Effector CD4-positive, alpha-beta T cell (primary cell): ENCODE results near the gene AGFG1.
"Not testable (repeated sequence)": the region's sequence is repeated elsewhere in the genome, so short reads cannot be mapped to it uniquely, and the experiment has no call there.

Experiments
- DNase-seq: peaks from one replicate; pipeline ENCODE4 v3.0.0-alpha.2; 2020

The AGFG1 gene

DNA sequence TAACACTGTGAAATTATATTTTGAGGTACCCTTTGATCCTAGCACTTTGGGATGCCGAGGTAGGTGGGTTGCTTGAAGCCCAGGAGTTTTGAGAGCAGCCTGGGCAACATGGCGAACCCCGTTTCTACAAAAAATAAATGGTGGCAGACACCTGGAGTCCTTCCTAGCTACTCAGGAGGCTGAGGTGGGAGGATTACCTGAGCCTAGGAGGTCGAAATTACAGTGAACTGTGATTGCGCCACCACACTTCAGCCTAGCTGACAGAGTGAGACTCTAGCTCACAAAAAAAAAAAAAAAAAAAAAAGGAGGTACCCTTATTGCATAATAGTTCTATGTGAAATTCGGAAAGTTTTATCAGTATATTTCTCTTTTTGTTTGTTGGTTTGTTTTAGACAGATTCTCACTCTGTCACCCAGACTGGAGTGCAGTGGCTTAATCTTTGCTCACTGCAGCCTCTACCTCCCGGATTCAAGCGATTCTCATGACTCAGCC is 67.6 kb downstream of the AGFG1 start:
- DNase-seq = no peak

DNA sequence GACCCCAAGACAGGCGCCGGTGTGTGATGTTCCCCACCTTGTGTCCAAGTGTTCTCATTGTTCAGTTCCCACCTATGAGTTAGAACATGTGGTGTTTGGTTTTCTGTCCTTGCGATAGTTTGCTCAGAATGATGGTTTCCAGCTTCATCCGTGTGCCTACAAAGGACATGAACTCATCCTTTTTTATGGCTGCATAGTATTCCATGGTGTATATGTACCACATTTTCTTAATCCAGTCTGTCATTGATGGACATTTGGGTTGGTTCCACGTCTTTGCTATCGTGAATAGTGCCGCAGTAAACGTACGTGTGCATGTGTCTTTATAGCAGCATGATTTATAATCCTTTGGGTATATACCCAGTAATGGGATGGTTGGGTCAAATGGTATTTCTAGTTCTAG is 68.4 kb downstream of the AGFG1 start:
- DNase-seq = not testable (repeated sequence)

DNA sequence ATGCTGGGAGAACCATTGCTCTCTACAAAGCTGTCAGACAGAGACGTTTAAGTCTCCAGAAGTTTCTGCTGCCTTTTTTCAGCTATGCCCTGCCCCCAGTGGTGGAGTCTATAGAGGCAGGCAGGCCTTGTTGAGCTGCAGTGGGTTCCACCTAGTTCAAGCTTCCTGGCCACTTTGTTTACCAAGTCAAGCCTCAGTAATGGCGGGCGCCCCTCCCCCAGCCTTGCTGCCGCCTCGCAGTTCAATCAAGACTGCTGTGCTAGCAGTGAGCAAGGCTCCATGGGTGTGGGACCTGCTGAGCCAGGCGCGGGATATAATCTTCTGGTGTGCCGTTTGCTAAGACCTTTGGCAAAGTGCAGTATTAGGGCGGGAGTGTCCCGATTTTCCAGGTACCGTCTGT is 74.0 kb downstream of the AGFG1 start:
- DNase-seq = no peak

DNA sequence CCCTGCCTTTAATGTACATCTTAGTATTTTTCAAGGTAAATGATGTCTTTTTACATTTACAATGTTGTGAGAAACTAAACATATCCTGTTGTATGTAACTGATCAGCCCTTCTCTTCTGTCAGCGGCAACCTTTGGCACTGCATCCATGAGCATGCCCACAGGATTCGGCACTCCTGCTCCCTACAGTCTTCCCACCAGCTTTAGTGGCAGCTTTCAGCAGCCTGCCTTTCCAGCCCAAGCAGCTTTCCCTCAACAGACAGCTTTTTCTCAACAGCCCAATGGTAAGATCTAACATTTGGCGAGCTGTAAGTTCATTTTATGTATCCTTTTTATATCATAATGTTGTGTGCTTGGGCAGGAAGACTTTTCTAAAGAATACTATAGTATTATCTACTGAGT is 79.9 kb downstream of the AGFG1 start:
- no peak for DNase-seq

DNA sequence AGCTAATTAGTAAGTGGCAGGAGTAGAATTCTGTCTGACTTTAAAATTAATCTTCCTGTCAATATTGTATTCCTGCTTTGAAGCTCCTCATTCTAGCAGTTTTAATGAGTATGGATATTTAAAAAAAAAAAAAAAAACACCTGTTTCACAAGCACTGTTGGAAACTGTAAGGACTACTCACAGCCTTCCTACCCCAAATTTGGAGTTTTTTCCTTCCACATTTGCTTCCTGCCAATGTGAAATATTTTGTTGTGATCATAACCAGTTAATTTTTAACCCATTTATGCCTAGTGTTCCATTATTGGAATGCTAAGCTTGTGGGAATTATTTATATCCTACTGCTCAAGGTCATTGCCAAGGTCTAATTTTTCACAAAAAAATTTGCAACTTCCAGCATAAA is 90.6 kb downstream of the AGFG1 start:
- DNase-seq = no peak

DNA sequence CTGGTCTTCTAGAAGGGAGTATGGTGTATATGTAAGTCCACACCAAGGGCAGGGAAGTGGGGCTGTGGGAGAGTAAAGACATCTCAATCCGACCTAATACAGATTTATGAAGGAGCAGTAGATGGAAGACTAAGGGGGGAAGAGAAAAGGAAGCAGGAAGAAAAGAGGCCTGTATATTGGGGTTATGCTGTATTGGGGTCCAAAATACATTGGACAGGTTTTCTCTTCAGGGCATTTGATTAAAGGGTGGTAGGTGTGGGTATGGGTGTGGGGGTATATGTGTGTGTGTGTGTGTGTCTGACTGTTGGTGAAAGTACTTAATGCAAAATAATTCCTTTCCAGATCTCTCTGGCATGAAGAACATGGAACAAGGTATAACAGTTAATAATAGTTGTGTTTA is 93.1 kb downstream of the AGFG1 start:
- DNase-seq = no peak

DNA sequence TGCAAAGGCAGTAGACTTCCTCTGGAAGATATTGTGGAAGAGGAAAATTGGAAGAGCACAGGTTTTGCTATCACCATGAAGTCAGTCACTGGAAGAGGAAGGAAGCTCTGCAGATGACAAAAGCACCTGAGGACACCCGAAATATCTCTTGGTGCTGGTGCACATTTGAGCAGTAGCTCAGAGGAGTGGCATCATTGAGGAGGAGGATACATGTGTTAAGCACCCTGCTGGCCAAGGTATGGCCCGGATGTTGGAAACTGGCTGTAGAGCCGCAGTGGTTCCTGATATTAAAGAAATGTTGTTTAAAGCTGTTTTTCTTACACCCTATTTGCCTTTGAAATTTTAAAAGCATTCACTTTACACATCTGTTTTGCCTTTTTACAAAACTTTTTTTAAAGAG is 94.1 kb downstream of the AGFG1 start:
- DNase-seq = no peak

DNA sequence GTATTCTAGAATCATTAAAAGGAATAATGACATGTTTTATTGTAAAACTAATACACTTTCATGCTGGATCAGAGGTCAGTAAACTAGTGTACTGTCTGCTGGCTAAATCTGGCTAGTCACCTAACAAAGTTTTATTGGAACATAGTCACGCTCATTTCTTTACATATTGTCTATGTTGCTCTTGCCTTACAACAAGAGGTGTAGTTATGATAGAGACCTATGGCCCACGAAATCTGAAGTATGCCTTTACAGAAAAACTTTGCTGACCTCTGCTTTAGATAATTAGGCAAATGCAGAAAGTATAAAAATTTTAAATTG is 96.9 kb downstream of the AGFG1 start:
- no peak for DNase-seq

DNA sequence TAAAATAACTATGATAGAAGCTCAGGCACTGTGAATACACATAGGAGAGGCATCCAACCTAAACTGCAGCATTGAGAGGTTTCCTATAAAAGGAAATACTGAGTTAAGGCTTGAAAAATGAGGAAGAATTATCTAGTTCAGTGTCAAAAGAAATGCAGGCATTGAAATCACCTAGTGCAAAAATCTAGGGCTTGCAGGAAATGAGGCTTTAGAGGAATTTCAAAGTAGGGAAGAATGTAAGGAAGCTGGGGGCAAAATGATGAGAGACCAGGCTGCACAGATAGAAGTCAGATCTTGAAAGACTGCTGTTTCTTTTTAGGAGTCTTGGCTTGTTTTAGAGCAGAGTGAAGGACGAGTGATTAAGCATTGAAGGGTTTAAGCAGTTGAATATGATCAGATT is 98.7 kb downstream of the AGFG1 start:
- no peak for DNase-seq

DNA sequence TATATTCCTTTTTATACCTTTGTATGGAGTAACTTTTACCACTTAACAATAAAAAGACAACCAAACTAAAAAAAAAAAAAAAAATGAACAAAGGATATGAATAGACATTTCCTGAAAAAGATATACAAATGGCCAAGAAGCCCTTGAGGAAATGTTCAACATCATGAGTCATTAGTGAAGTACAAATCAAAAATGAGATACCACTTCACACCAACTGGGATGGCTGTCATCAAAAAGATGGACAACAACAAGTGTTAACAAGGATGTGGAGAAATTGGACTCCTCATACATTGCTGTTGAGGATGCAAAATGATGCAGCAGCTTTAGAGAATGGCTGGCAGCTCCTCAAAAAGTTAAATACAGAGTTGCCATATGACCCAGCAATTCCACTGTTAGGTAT is 104.2 kb downstream of the AGFG1 start:
- DNase-seq = no peak

DNA sequence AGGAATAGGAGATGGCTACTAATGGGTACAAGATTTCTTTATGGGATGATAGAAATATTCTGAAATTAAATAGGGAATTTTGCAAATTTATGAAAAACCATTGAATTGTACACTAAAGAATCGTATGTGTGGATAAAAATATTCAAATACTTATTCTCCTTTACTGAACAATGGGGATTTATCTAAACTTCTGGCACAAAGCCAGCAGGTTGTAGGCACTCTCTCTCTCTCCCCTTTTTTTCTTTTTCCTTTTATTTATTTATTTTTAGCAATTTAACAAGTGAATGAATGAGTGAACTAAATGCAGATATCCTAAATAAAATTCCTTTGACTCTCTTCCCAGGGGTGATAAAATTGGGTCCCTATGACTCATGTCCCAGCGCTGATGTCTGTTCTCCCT is 104.9 kb downstream of the AGFG1 start:
- no peak for DNase-seq

DNA sequence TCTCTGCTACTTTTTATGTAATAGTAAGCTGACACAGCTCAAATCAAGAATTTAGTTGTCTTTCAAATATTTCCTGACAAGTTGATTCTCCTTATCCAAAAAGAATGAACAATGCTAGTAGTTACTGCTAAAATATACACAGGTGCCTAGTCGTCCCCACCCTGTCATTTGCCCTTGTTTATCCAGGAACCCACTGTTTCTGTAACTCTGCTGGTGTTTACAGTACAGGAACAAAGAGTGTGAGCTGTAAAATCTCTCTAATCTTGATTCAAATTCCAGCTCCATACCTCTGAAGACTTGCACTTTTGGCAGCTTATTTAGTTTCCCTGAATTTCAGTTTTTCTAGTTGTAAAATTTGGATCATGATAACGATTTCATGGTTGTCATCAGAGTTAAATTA is 105.6 kb downstream of the AGFG1 start:
- DNase-seq = no peak

DNA sequence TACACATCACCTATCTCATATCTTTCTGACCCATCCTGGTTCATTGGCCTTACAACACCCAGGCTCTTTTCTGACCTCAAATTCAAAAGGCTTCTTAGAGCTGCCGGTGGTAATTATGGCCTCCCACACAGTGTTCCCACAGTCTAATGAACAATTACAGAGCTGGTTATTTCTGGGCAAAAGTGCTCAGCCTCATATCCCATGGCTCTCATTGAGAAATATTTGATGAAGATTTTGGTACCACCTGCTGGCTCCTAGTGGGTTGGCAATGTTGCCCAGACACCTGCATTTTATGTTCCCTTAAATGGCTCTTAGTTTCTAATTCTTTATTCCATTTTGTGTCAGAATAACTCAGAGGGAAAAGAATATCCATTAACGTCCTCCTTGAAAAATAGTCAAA is 106.7 kb downstream of the AGFG1 start:
- no peak for DNase-seq

DNA sequence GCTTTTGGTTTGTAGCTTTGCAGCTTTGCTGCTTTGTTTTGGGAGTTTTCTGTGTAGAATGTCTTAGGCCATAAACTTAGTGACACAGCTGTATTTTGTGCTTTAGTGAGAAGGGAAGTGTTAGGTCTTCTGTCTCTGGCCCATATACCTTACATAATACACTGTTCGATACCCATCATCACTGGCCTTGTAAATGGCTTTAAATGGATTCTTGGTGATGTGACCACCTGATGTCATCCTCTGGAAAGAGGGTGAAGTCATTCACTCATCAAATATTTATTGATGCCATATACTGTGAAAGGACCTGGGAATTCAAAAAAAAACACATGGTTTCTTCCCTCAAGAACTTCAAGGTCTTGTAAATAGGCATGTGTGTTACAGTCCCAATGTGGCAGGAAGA is 107.8 kb downstream of the AGFG1 start:
- DNase-seq = no peak

DNA sequence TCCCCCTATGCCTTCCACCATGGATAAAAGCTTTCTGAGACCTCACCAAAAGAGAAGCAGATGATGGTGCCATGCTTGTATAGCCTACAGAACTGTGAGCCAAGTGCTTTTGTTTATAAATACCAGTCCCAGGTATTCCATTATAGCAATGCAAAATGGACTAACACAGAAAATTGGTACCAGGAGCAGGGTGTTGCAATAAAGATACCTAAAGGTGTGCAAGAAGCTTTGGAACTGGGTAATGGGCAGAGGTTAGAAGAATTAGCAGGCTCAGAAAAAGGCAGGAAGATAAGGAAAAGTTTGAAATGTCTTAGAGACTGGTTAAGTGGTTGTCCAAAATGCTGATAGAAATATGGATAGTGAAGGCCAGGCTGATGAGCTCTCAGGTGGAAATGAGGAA is 110.4 kb downstream of the AGFG1 start:
- DNase-seq = no peak

DNA sequence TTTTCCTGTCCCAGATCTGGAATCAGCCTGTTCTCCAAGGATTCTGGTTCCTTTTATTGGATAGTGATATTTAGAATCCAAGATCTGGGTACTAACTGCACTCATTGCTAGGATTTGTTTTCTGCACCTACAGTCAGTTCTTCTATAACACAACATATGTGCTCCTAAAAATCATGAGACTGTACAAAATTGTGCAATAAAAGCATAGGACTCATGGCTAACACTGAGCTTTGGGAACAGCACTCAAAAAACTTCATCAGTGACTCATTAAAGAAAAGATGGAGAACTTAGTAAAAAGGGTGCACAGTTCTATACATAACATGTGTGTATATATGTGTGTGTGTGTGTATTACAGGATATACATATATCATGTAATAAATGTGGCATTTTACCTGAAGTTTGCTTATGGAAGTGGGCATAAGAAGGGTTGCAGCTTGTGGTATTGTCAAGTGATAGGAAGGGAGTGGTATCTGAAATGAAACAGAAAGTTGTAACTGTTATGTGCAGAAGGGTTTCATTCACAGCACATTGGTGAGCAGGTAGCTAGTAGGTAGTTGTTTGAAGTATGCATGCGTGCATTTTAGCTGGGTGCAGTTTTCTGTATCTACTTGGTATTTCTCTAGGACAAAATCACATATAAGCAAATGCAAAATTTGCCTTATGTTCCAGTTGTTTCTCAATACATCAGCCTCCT is 120.9 kb downstream of the AGFG1 start:
- DNase-seq = no peak

DNA sequence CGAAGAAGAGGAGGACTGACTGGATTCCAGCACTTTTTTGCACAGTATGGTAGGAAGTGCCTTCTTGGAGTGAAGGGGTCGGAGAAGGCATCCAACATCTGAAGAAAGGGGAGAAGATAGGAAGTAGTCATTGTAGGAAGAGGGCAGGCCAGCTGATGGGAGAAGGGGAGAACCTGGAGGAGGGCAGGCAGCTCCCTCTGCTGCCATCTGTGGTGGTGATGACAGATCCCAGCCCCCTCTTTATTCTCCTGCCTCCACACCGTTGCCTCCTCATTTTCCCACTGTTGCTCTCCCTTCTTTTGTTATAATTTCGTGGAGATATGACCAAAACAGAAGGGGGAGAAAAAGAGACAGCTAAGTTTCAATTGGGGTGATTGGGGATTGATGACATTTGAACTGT is 123.8 kb downstream of the AGFG1 start:
- DNase-seq = no peak

DNA sequence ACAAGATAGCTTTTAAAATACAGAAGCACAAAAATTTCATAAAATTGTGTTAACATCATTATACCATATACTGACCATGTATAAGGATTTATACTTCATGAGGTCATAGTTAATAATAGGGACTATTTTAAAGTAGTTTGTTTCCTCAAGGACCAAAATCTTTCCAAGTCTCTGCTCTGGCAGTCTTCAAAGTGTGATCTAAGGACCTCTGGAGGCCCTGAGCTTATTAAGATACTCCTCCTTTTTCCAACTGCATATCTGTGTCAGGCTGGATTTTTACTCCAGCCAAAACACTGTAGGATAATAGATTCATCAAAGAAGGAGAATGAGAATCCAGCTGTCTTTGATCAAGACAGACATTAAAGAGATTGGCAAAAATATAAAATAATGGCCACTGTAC is 125.1 kb downstream of the AGFG1 start:
- no peak for DNase-seq

DNA sequence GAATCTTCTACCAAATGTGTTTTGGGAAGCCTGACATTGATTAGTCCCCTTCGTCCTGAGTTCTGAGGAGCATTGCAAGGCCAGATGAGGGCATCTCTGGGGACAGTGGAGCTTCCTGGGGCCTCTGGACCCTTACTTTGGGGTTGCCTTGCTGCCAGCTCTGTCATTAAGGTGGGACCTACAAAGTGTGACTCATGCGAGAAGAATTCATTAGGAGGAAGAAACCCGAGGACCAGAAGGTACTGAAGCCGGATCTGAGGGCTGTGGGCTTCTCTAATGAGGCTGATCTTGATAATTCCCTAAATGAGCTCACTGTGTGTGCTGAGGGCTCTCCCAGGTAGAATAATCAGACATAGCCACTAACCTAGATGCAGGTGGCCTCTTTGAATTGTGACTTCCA is 126.0 kb downstream of the AGFG1 start:
- no peak for DNase-seq

DNA sequence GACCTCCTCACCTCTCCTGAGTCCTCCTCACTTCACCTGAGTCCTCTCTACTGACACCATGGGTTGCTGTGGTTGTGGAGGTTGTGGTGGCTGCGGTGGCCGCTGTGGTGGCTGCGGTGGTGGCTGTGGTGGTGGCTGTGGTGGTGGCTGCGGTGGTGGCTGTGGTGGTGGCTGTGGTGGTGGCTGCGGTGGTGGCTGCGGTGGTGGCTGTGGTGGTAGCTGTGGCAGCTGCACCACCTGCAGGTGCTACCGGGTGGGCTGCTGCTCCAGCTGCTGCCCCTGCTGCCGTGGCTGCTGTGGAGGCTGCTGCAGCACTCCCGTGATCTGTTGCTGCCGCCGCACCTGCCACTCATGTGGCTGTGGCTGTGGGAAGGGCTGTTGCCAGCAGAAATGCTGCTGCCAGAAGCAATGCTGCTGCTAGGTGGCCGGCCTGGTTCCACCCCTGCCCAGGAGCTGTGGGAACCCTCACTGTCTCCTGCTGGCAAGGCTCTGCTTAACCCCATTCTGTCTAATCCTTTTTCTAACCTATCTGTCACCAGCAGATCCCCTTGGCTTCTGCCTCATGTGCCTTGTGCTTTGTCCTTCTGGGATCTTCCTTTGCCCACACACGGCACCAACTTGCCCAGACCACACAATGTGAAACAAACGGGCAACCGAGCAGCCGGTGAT is 127.0 kb downstream of the AGFG1 start, which contains the start of gene SCYGR2:
Gene SCYGR2, plus strand, starts transcription at position 59 of the 669 bp plus-strand sequence. Its CDS starts 0 bp downstream, at position 59.
- not testable (repeated sequence) for DNase-seq

DNA sequence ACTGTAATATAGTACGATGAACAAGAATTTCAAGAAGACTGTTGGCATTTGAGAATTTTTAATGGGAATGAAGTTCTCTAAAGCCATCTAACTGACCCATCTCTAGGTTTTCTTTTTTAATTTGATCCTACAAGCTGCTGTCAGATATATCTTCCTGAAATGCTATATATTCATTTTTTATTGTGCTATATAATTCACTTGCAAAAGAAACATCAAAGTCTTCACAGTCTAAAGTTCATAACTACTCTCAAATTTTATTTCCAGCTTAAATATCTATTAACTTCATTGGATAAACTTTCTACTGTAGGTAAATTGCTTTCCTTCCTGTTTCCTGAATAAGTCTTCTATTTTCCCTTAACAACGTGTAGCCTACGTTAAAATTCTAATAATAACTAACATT is 130.4 kb downstream of the AGFG1 start:
- DNase-seq = no peak

DNA sequence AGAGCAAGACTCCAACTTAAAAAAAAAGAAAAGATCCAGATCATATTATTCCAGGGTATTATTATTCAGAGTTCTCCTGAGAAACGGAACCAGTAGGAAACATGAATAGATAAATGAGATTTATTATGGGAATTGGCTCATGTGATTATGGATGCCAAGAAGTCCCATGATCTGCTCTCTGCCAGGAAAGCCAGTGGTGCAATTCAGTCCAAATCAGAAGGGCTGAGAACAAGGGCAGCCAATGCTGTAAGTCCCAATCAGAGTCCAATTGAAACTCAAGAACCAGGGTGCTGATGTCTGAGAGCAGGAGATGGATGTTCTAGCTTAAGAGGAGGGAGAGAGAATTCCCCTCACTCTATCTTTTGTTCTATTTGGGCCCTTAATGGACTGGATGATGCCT is 134.5 kb downstream of the AGFG1 start:
- no peak for DNase-seq

DNA sequence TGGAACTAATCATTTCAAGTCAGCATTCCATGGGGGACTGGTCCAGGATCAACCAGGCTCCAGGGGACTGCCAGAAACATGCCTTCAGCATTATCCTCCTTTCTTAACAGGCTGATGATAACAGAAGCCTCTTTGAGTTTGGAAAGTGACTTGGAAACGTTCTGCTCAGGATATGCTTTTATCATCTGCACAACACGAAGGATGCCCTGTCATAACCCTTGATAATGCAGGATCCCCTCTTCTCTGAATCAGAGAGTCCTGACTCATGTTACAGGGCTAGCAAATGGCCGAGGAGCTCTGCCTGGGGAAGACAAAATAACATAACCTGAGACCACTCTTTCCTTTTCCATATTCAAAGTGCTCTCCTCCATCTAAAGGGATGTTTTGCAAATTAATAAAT is 136.0 kb downstream of the AGFG1 start:
- no peak for DNase-seq

DNA sequence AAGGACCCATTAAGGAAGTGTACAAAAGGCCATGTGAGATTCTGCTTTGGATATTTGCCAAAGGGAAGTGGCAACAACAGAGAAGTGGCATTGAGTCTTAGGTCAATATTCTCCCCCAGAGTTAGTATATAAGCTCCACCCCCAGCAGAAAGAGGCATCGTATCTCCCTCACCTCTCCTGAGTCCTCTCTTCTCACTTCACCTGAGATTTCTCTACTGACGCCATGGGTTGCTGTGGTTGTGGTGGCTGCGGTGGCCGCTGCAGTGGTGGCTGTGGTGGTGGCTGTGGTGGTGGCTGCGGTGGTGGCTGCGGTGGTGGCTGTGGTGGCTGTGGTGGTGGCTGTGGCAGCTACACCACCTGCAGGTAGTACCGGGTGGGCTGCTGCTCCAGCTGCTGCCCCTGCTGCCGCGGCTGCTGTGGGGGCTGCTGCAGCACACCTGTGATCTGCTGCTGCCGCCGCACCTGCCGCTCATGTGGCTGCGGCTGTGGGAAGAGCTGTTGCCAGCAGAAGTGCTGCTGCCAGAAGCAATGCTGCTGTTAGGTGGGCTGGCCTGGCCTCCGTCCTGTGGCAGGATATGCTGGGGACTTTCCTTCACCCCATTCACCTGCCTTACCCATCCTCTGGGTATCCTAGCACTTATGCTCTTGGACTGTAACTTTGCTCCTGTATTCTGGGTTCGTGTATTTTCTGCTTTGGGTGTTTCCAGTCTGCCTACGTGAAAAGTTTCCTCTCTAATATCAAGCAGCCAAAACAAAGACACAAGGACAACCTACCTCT is 136.8 kb downstream of the AGFG1 start:
- DNase-seq = no peak
